ENCODE results near the gene PLEKHJ1.

DNA sequence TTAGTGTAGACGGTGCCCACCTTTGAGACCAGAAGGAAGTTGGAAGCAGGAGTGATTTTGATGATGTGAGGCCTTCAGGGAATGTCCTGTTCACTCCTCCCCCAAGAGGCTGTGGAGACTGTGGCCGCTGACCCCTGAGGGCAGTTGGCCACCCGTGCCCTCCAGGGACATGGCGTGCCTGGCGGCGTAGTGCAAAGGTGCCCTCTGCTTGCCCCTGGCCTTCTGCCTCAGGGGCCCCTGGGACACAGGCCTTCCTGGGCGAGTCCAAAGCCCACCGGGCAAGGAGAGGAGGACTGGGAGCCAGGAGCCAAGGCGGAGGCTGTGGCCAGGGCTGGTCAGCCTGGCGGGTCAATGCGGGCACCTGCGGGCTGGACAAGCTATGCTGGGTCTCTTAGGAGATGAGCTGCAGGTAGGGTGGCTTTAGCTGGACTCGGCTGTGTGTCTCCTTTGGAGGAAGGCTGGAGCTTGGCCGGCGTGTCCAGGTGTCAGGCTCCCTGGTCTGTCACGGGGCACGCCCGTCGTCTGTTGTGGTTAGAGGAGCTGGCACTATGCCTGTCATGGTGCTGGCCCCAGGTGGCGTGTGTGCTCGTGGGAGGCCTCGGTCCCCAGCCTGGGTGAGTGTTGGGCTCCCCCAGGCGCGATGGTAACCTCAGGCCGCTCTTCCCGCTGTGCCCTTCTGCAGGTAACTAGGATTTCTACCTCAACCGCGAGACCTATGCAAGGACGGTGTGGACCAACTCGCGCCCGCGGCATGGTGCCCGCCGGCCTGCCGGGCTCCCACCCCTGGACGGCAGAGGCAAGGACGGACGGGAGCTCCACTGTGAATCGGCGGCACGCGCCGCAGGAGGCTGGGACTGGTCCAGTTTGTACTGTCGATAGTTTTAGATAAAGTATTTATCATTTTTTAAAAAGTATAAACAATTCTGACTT, 6.8 kb downstream of the PLEKHJ1 start:
- TF ChIP-seq, protein P1, sequence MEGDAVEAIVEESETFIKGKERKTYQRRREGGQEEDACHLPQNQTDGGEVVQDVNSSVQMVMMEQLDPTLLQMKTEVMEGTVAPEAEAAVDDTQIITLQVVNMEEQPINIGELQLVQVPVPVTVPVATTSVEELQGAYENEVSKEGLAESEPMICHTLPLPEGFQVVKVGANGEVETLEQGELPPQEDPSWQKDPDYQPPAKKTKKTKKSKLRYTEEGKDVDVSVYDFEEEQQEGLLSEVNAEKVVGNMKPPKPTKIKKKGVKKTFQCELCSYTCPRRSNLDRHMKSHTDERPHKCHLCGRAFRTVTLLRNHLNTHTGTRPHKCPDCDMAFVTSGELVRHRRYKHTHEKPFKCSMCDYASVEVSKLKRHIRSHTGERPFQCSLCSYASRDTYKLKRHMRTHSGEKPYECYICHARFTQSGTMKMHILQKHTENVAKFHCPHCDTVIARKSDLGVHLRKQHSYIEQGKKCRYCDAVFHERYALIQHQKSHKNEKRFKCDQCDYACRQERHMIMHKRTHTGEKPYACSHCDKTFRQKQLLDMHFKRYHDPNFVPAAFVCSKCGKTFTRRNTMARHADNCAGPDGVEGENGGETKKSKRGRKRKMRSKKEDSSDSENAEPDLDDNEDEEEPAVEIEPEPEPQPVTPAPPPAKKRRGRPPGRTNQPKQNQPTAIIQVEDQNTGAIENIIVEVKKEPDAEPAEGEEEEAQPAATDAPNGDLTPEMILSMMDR (IDR thresholded peaks at IDR 0.05; ENCODE audit: low read depth, low read length), result no peak
- no peak for TF ChIP-seq EZH2phosphoT487 (IDR thresholded peaks at IDR 0.05; ENCODE audit: low read depth)
